Liver (tissue), 3 donors: ENCODE measurements around the gene ART3.

Source experiments
- ATF3 ChIP-seq: IDR thresholded peaks from 2 replicates; pipeline ENCODE4 v1.6.1; 2016; ENCODE audit warnings: antibody characterized with exemption
- CTCF ChIP-seq: fragments of 150-350 bp; IDR thresholded peaks from 2 replicates; pipeline ENCODE4 v1.5.1; 2017; ENCODE audit warnings: improper control_type of control experiment, low read depth, low read length; ENCODE audit not compliant: missing input control
- EGR1 ChIP-seq, 2 donors: IDR thresholded peaks; 2 replicates each; pipeline ENCODE4 v1.6.1; 2016 to 2018; ENCODE audit warnings: antibody characterized with exemption in 2 of 2, low read depth in 2 of 2
- GABPA ChIP-seq, 2 donors: IDR thresholded peaks in 1 of 2; conservative IDR thresholded peaks in 1 of 2; 2 replicates each; pipeline ENCODE4 v1.6.1; 2016; ENCODE audit warnings: antibody characterized with exemption in 2 of 2, mild to moderate bottlenecking in 1 of 2, moderate library complexity in 1 of 2
- JUND ChIP-seq, 2 donors: IDR thresholded peaks; 2 replicates each; pipeline ENCODE4 v1.6.1; 2016; ENCODE audit warnings: antibody characterized with exemption in 2 of 2
- NR2F2 ChIP-seq: IDR thresholded peaks from 2 replicates; pipeline ENCODE4 v1.6.1; 2016; ENCODE audit warnings: antibody characterized with exemption
- RAD21 ChIP-seq, 2 donors: IDR thresholded peaks; 2 replicates each; pipeline ENCODE4 v1.6.1; 2016; ENCODE audit warnings: antibody characterized with exemption in 2 of 2, mild to moderate bottlenecking in 2 of 2
- REST ChIP-seq: IDR thresholded peaks from 2 replicates; pipeline ENCODE4 v1.6.1; 2016; ENCODE audit warnings: antibody characterized with exemption, mild to moderate bottlenecking
- SP1 ChIP-seq: IDR thresholded peaks from 2 replicates; pipeline ENCODE4 v1.6.1; 2018; ENCODE audit warnings: antibody characterized with exemption, mild to moderate bottlenecking
- TAF1 ChIP-seq: conservative IDR thresholded peaks from 2 replicates; pipeline ENCODE4 v1.6.1; 2016; ENCODE audit warnings: antibody characterized with exemption, mild to moderate bottlenecking
- YY1 ChIP-seq: IDR thresholded peaks from 2 replicates; pipeline ENCODE4 v1.6.1; 2016; ENCODE audit warnings: antibody characterized with exemption, mild to moderate bottlenecking
- donor health status: healthy.
- donor health status: healthy.

- no peak for TF ChIP-seq CTCF
- no peak for TF ChIP-seq JUND (IDR thresholded peaks at IDR 0.05)
- no peak for TF ChIP-seq TAF1
- TF ChIP-seq GABPA (IDR thresholded peaks at IDR 0.05 in 1 of 2, conservative IDR thresholded peaks at IDR 0.05 in 1 of 2), result peak; percentile 34 to 60
- no peak for TF ChIP-seq RAD21 (IDR thresholded peaks at IDR 0.05)
- peak; percentile 79 for TF ChIP-seq SP1
- TF ChIP-seq YY1, result peak; percentile 37
- no peak for TF ChIP-seq ATF3
- no peak for TF ChIP-seq REST
- TF ChIP-seq EGR1 (IDR thresholded peaks at IDR 0.05; ENCODE audit: low read depth in 2 of 2), result no peak
- no peak for TF ChIP-seq NR2F2
Measured at GRCh38 chr4:76058888-76059426, 15.6 kb upstream of the ART3 start.
